K562 (cell line): ENCODE results near the gene PLXND1. TPM values are rescaled to one million over a fixed set of nuclear protein-coding genes. Genes with fewer than 3 reads are reported as not detected.

Source experiments
- BMI1 ChIP-seq: fragments of 150-350 bp; IDR thresholded peaks from 2 replicates; pipeline ENCODE4 v1.6.1; 2014; ENCODE audit warnings: low read length
- CTCF ChIP-seq, 3 experiments: IDR thresholded peaks in 2 of 3; conservative IDR thresholded peaks in 1 of 3; 2 replicates each; pipeline ENCODE4 v1.5.1; 2011 to 2012; ENCODE audit warnings: low read length in 3 of 3, mild to moderate bottlenecking in 3 of 3, control low read depth in 2 of 3, improper control_type of control experiment in 1 of 3, inconsistent platforms in 1 of 3, low read depth in 1 of 3, mixed read lengths in 1 of 3, moderate library complexity in 1 of 3; ENCODE audit not compliant: insufficient read depth in 2 of 3
- EP400 ChIP-seq: fragments of 450-650 bp; IDR thresholded peaks from 2 replicates; pipeline ENCODE4 v1.6.1; 2017; ENCODE audit warnings: antibody characterized with exemption, mild to moderate bottlenecking, moderate library complexity
- ERF ChIP-seq: fragments of 450-650 bp; formaldehyde crosslinking; IDR thresholded peaks from 2 replicates; pipeline ENCODE4 v1.4.0; 2020; ENCODE audit warnings: mild to moderate bottlenecking, mixed read lengths
- EWSR1 ChIP-seq: fragments of 450-650 bp; IDR thresholded peaks from 2 replicates; pipeline ENCODE4 v1.6.1; 2018; ENCODE audit warnings: borderline replicate concordance, mild to moderate bottlenecking, low read depth, moderate library complexity; ENCODE audit not compliant: partially characterized antibody
- JUNB ChIP-seq: fragments of 450-650 bp; formaldehyde crosslinking; conservative IDR thresholded peaks from 2 replicates; pipeline ENCODE4 v1.4.0; 2020; ENCODE audit warnings: mild to moderate bottlenecking
- NBN ChIP-seq: fragments of 450-650 bp; IDR thresholded peaks from 2 replicates; pipeline ENCODE4 v1.6.1; 2016; ENCODE audit warnings: low read depth, mild to moderate bottlenecking
- NFYB ChIP-seq: IDR thresholded peaks from 2 replicates; pipeline ENCODE4 v1.6.1; 2011; ENCODE audit warnings: mild to moderate bottlenecking, moderate library complexity; ENCODE audit not compliant: insufficient read length; ENCODE audit errors: extremely low read depth
- PTRF ChIP-seq: fragments of 450-650 bp; IDR thresholded peaks from 2 replicates; pipeline ENCODE4 v1.6.1; 2016; ENCODE audit warnings: mild to moderate bottlenecking, missing genetic modification characterization, missing compliant biosample characterization
- RBM34 ChIP-seq: fragments of 200-400 bp; formaldehyde crosslinking; IDR thresholded peaks from 2 replicates; pipeline ENCODE4 v1.6.1; 2018; ENCODE audit warnings: low read length, borderline replicate concordance; ENCODE audit not compliant: insufficient read depth
- SMARCE1 ChIP-seq: fragments of 450-650 bp; IDR thresholded peaks from 2 replicates; pipeline ENCODE4 v1.7.1; 2016; ENCODE audit warnings: mild to moderate bottlenecking
- SRSF3 ChIP-seq: fragments of 200-400 bp; formaldehyde crosslinking; IDR thresholded peaks from 2 replicates; pipeline ENCODE4 v1.6.1; 2016; ENCODE audit warnings: mild to moderate bottlenecking, low read length, moderate library complexity; ENCODE audit not compliant: insufficient read depth
- TCFL5 ChIP-seq: fragments of 250-450 bp; sonication (Bioruptor Pico); conservative IDR thresholded peaks from 2 replicates; pipeline ENCODE4 v1.6.1; 2021; ENCODE audit warnings: mild to moderate bottlenecking, moderate library complexity, matching md5 sums
- TRIM24 ChIP-seq, 2 experiments: fragments of 450-650 bp; IDR thresholded peaks; 2 replicates each; pipeline ENCODE4 v1.6.1; 2016
- ZBTB40 ChIP-seq, 2 experiments: fragments of 450-650 bp in 1 of 2; sonication (generic) in 1 of 2; formaldehyde crosslinking in 1 of 2; IDR thresholded peaks; 2 replicates each; pipeline versions ENCODE4 v1.7.1 to v1.9.0; 2016 to 2022; ENCODE audit warnings: inconsistent platforms in 1 of 2, mild to moderate bottlenecking in 1 of 2, missing genetic modification reagents in 1 of 2
- ZNF3 ChIP-seq: fragments of 250-450 bp; sonication (Bioruptor Pico); IDR thresholded peaks from 2 replicates; pipeline ENCODE4 v1.5.0; 2021; ENCODE audit warnings: mild to moderate bottlenecking, moderate library complexity
- ZNF57 ChIP-seq: fragments of 450-650 bp; formaldehyde crosslinking; IDR thresholded peaks from 2 replicates; pipeline ENCODE4 v1.4.0; 2020; ENCODE audit warnings: mild to moderate bottlenecking, moderate library complexity
- polyA plus RNA-seq, 8 experiments: library from polyadenylated mRNA; depleted of rRNA in 4 of 8; stranded (reverse) in 5 of 8; unstranded in 3 of 8; fragments of >200 nt; fragmentation: Nextera tagmentation in 2 of 8; fragmentation: Illumina TruSeq in 1 of 8; extraction: Ambion mirVana in 2 of 8; extraction: Trizol in 1 of 8; gene quantifications; 2 replicates each; pipeline versions ENCODE4 v1.2.1 to v1.2.3, GENCODE V29; 2011 to 2014; ENCODE audit warnings: inconsistent platforms in 1 of 8, missing spikeins in 1 of 8
- total RNA-seq, 7 experiments: library from RNA; depleted of rRNA in 6 of 7; stranded (reverse); fragments of >200 nt in 6 of 7; fragmentation: Illumina TruSeq in 2 of 7; extraction: Trizol in 2 of 7; gene quantifications; 2 replicates each; pipeline versions ENCODE4 v1.2.1 to v1.2.3, GENCODE V29; 2011 to 2021; ENCODE audit warnings: low replicate concordance in 1 of 7

The PLXND1 gene
- total and polyA plus RNA-seq, 9 of the 15 experiments (the other 6 are each of a cell fraction or from before 2014, with no cell fraction given): 0.34 to 28.8 (median 14.0) TPM

GRCh38 chr3:129599607-129600006 lies 6.9 kb downstream of the PLXND1 start (continued):
- TF ChIP-seq ZBTB40 (IDR thresholded peaks at IDR 0.05) (no peak), ZBTB40 (CRISPR knock-in tag; IDR thresholded peaks at IDR 0.05) (no peak), SMARCE1 (peak; percentile 38; the same call in 1 of the 2 replicates), TRIM24 (IDR thresholded peaks at IDR 0.05) (0 out of 4 replicates have a peak, but pooled peaks of 1 of the 2 experiments have one; percentile 29), ERF (CRISPR knock-in tag) (no peak), ZNF3 (CRISPR knock-in tag) (no peak), SRSF3 (no peak), BMI1 (no peak), EP400 (peak; percentile 32; the same call in 1 of the 2 replicates), ZNF57 (CRISPR knock-in tag) (no peak), TCFL5 (CRISPR knock-in tag) (no peak), NFYB (no peak), NBN (no peak), RBM34 (no peak), PTRF (no peak), JUNB (CRISPR knock-in tag) (no peak), CTCF (IDR thresholded peaks at IDR 0.05 in 2 of 3, conservative IDR thresholded peaks at IDR 0.05 in 1 of 3; ENCODE audit: insufficient read depth in 2 of 3, low read depth in 1 of 3, low read length in 3 of 3) (no peak), EWSR1 (no peak)
